ENCODE data around the gene PDLIM3.
"Not testable (repeated sequence)": the region's sequence is repeated elsewhere in the genome, so short reads cannot be mapped to it uniquely, and the experiment has no call there.

PDLIM3 gene

GRCh38 chr4:185552254-185552653 is 16.9 kb upstream of the PDLIM3 start:
- no peak for DNase-seq (ENCODE audit: low read depth)

DNA sequence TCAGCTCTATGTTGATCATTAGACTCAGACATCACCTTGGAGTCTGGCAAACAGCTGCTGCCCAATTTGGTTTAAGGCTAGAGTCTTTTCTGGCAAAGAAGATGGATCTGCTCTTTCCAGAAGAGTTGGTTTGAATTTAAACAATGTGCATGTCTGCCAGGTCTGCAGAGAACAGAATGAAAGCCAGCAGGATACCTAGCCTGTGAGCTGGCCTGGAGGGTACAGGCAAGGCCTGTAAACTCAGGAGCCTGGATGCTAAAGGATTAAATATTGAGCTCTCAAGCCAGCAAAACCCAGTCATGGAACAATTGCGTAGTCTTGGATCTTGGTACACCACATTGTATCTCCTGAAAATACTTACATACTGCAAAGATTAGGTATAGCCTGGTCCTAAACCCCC is 15.6 kb upstream of the PDLIM3 start:
- DNase-seq (ENCODE audit: low read depth): no peak

DNA sequence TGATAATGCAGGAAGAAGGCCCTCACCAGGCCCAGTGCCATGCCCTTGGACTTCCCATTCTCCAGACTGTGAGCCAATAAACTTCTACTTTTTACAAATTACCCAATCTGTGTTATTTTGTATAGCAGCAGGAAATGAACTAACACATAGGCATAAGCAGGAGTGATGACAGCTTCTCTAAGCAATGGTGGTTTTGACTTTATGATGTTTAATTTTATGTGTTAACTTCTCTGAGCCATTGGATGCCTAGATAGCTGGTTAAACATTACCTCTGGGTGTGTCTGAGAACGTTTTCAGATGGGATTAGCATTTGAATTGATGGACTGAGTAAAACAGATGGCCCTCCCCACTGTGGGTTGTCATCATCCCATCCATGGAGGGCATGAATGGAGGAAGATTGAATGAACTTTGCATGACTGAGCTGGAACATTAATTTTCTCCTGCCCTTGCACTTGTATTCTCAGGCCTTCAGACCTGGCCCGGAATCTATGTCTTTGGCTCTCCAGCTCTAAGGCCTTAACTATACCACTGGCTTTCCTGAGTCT is 13.9 kb upstream of the PDLIM3 start:
- no peak for DNase-seq (ENCODE audit: low read depth)

DNA sequence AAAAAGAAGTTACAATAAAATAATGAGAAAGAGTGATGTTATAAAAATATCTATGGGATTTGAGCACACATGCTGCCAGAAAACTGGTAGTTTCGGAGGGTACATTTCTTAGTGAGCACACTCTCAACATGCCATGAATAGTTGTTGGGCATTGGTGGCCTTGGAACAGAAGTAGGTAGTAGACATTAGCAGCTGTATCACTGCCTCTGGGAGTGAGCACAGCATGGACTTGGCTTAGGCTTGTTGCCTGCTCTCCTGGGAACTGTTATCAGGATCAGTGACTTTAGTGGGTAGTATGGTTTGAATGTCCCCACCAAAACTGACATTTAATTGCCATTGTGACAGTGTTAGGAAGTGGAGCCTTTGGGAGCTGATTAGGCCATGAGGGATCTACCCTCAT is 13.3 kb upstream of the PDLIM3 start:
- no peak for DNase-seq (ENCODE audit: low read depth)

DNA sequence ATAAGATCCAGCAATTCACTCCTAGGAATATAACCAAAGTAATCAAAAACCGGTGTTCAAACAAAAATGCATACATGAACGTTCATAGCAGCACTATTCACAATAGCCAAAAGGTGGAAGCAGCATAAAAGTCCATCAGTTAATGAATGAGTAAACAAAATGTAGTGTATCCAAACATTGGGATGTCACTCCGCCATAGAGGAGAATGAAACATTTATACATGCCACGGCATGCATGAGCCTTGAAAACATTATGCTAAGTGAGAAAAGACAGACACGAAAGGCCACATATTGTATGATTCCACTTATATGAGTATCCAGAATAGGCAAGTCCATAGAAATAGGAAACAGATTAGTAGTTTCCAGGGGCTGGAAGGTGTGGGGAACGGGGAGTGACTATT is 11.0 kb upstream of the PDLIM3 start:
- no peak for DNase-seq (ENCODE audit: low read depth)

DNA sequence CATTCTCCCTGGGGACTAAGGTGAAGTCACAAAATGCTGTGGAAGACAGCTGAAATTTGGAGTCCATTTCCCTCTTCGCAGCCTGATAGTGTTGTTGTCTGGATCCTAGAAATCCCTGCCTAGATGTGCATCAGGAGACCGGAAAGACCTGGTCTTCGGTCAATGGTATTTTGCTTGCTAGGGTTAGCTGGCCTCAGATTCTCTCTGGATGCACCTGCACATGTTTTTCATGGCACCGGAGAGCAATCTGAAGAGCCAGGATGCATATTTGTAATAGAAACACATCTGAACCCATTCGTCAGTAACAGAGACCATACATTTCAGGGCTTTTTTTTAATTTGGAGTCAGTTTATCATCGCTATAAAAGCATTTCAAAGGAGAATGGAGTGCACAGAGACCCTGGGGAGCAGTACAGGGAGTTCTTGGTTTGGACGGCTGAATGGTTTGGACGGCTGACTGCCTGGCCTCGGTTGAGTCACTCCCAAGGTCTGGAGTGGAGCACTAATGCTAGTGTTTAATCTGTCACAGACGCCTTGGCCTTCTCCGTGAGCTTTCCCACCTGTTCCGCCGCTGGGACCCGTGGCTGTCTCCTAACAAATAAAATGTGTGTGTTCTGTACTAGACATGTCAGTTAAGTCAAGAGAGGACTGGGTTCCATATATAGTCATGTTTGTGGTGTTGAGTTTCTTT is 7.5 kb upstream of the PDLIM3 start:
- no peak for DNase-seq (ENCODE audit: low read depth)

- DNase-seq (ENCODE audit: low read depth): no peak
These were observed 6.0 kb upstream of the PDLIM3 start for GRCh38 chr4:185541251-185541727.

GRCh38 chr4:185540487-185541120 is 5.3 kb upstream of the PDLIM3 start:
- no peak for DNase-seq (ENCODE audit: low read depth)

GRCh38 chr4:185540040-185540439 is 4.7 kb upstream of the PDLIM3 start:
- DNase-seq (ENCODE audit: low read depth): no peak

GRCh38 chr4:185538806-185539205 is 3.5 kb upstream of the PDLIM3 start:
- DNase-seq (ENCODE audit: low read depth): no peak

GRCh38 chr4:185536411-185536709 is 1.1 kb upstream of the PDLIM3 start:
- DNase-seq (ENCODE audit: low read depth): no peak

DNA sequence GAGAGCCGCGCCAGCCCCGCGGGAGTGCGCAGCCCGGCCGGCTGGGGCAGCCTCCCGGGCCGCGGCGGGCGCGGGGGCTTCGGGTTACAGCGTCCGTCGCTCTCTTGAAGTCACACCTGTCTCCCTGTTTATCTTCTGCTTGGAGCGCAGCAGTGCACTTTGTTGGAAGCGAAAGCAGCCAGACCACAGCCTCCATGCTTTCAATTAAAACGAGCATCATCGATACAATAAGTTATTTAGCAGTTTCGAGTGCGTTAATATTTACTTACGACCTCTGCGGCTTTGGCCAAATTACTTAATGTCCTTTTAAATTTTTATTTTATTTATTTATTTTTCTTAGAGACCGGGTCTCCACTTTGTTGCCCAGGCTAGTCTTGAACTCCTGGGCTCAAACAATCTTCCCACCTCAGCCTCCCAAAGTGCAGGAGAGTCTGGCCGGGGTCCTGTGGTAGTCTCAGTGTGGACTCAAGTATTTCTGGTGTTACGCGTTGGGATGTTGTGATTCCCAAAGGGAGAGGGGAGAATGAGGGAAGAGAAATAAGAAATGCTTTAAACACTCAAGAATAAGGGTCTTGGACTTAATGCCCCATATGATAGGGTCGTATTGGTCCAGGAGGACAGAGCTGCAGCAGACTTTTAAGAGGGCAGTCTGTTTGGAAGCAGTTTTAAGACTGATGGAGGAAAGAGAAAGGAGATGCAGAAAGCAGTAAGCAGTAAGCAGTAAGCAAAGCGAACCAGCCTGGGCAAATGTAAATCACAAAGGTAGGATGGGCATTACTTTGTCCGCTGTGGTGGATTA is 504 bp upstream of the PDLIM3 start:
- no peak for DNase-seq (ENCODE audit: low read depth)

DNA sequence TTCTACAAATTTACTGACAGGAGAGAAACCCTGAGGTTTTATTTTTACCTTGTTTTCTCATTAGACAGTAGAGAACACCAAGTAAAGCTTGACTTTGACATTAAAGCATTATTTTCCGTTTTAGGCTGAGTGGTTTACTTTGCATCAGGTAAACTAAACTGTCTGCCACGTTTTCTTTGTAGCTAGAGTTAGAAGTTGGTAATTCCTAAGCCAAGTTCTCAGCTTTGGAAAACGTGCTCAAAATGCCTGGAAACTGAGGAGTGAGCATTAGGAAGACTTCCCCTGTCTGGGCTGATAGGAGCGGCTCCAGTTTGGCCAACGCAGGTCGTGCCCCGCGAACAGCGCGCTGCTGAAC is 819 bp downstream of the PDLIM3 start:
- no peak for DNase-seq (ENCODE audit: low read depth)

GRCh38 chr4:185532795-185533324 is 2.4 kb downstream of the PDLIM3 start:
- no peak for DNase-seq (ENCODE audit: low read depth)

DNA sequence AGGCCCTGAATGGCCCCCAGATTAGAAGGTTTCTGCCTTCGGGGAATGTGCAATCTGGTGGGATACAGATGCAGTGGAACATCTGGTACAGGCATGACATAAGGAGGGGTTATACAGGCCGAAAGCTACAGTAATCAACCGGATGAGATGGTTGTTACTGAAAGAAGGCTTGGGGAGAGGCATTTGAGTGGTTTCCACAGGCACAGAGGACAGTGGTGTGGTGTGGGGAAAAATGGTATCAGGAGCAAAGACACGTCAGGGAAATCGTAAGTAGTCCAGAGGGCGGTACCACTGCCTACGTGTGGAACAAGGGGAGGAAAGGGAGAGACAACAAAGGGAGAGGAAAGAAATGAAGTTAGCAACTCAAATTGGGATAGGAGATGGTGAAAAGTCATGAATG is 3.0 kb downstream of the PDLIM3 start:
- no peak for DNase-seq (ENCODE audit: low read depth)

- DNase-seq (ENCODE audit: low read depth): not testable (repeated sequence)
These were observed 3.7 kb downstream of the PDLIM3 start for GRCh38 chr4:185531654-185532053.

- no peak for DNase-seq (ENCODE audit: low read depth)
These were observed 5.9 kb downstream of the PDLIM3 start for GRCh38 chr4:185529413-185529812.

- DNase-seq (ENCODE audit: low read depth): no peak
These were observed 10.1 kb downstream of the PDLIM3 start for GRCh38 chr4:185524888-185525863.

DNA sequence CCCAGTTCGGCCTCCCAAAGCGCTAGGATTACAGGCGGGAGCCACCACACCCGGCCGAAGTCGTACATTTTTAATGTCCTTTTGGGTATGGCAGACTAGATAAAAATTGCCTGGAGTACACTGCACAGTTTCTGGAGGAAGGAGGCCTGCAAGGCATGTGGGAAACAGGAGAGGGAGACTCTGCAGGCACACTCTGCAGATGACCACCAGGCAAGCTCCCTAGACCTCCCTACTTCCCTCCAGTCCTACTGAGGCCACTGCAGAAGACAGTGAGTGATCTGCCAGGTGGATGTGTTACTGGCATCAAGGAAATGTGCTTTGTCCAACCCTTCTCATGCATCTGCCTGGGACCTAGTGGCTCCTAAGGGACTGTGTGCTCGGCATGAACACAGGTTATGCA is 11.4 kb downstream of the PDLIM3 start:
- no peak for DNase-seq (ENCODE audit: low read depth)

DNA sequence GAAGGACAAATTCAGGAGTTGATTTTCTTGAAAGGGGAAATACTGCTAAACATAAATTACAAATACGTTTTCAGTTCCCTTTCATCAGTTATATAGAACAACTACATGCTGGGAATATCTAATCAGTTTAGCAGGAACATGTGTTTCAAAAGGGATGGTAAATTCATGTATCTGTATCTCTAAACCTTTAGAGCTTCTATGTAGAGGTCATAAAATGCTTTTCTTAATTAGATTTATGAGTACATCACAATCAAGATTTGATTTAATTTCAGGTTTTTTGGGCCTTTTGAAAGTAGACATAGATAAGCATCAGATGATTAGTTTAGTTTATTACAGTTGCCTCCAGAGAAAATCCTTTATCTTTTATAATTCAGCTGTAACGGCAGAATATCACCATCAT is 12.9 kb downstream of the PDLIM3 start:
- no peak for DNase-seq (ENCODE audit: low read depth)

- DNase-seq (ENCODE audit: low read depth): no peak
These were observed 15.2 kb downstream of the PDLIM3 start for GRCh38 chr4:185520119-185520518.

- no peak for DNase-seq (ENCODE audit: low read depth)
These were observed 16.8 kb downstream of the PDLIM3 start for GRCh38 chr4:185518494-185518893.
